Breast epithelium (tissue), 3 donors: ENCODE data around the gene DDX25.

Experiments used
- POLR2A ChIP-seq: fragments of 450-650 bp; IDR thresholded peaks from one replicate; pipeline ENCODE4 v1.6.1; 2016; ENCODE audit warnings: antibody characterized with exemption, mild to moderate bottlenecking, moderate library complexity
- POLR2AphosphoS5 ChIP-seq, 3 donors: sonication (generic); formaldehyde crosslinking; IDR thresholded peaks; one replicate each; pipeline ENCODE4 v1.6.1; 2017; ENCODE audit warnings: antibody characterized with exemption in 3 of 3

DNA sequence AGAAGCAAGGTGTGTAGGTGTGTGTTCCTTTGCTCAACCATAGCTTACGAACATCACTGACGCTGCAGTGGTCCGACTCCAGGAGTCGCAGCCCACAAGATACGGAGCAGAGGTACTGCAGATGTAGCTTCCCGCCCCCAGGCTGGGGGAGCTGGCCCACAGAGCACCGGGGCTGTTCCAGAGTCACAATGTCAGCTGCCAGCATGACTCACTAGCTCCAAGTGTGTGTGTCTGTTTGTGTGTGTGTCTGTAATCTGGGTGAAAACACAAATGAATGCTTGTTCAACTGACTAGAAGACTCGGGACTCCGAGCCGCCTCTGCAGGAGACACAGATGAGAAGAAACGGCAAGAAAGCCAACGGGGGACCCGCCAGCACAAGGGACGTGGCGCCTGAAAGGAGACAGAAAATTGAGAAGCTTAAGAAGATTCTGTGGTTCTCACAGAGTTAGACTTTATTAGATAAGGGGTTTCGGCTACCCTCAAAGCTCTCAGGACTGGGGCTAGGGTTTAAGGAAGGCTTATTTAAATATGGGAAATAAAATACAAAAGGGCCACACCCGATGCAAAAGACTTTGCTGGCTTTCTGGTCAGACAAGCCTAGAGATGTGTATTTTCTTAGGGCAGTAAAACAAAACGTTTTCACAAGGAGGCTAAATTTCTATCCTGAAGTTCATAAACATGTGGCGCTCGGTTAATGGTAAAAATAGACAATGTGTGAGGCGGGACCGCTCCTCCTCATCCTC lies 52.3 kb downstream of the DDX25 start:
- TF ChIP-seq POLR2A (no peak), POLR2AphosphoS5 (IDR thresholded peaks at IDR 0.05) (peak in 1 of 3 donors; percentile 25)
